ENCODE measurements around the gene MFAP3L. TPM values are rescaled to one million over a fixed set of nuclear protein-coding genes. Genes with fewer than 3 reads are reported as not detected.

MFAP3L gene
- total RNA-seq, 2 experiments from 2014 or later = 1.6 to 1.7 TPM

DNA sequence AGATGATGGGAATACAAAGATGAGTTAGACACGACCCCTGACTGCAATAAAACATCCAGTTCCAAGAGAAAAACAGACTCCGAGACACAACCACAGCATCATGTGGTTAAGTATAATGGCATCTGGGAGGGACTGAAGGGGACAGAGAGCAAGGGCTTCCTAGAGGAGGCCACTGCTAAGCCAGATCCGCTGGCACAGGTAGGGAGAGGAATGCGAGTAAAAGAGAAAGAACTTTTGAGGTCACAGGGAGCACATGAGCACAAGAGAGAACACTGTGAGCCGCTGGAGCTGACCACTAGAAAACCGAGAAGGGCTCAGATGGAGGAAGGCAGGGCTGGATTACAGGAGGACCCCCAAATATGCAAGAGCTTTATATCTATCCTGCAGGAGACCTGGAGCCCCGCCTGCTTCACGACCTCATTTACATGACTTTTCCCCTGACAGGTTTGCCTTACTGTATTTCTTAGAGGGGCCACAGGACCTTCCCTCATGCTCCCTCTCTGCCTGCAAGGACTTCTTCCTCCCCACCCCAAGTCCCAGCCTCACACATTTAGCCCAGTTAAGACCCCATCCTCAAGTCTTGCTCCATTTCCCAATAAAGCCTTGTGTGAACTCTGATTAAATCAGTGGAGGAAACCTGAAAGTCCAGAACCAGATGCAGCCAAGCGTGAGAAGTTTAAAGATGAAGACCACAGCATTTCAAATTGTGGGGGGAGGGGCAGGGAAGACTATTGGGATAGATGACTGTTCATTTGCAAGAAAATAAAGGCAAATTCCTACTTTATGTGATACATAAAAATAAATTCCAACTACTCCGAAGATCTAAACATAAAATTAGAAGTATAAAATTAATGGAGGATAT is 29.6 kb downstream of the MFAP3L start:
- POLR2A ChIA-PET = no interaction called here
- peaks cover 1% of the 10 kb centered on the region for H3K27me3 Mint-ChIP-seq
- no peaks in the 10 kb centered on the region for H3K9me3 Mint-ChIP-seq
- H3K4me1 Mint-ChIP-seq = peaks cover 1% of the 10 kb centered on the region
- DNase-seq (no peak), ATAC-seq (ENCODE audit: low read depth) (no peak)
- H3K36me3 Mint-ChIP-seq = no peaks in the 10 kb centered on the region
- no peak overlapping the region for H3K27ac Mint-ChIP-seq
- no peak overlapping the region for H3K4me3 Mint-ChIP-seq

DNA sequence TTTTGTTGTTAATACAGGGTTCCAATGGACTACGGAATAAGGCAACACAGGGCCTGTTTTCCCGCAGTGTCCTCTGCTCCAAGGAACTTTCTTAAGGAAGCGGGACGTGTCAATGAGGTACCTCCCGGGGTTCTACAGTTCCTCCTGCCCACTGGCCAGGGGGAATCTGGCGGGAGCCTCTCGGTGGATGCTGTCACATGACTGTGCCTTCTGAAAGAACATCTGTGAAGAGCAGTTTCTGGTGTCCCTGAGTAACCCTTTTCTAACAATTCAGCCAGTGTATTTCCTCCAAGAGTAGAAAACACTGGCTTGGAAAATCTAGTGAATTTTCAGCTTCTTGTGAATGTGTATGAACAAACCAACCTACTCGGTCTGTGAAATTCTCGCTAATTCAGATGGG is 32.7 kb downstream of the MFAP3L start:
- no peaks in the 10 kb centered on the region for H3K36me3 Mint-ChIP-seq
- POLR2A ChIA-PET = no interaction called here
- DNase-seq = no peak
- H3K4me3 Mint-ChIP-seq = no peak overlapping the region
- H3K4me1 Mint-ChIP-seq = no peaks in the 10 kb centered on the region
- no peak overlapping the region for H3K27ac Mint-ChIP-seq
- H3K9me3 Mint-ChIP-seq = no peaks in the 10 kb centered on the region
- peaks cover 1% of the 10 kb centered on the region for H3K27me3 Mint-ChIP-seq
- no peak for ATAC-seq (ENCODE audit: low read depth)

DNA sequence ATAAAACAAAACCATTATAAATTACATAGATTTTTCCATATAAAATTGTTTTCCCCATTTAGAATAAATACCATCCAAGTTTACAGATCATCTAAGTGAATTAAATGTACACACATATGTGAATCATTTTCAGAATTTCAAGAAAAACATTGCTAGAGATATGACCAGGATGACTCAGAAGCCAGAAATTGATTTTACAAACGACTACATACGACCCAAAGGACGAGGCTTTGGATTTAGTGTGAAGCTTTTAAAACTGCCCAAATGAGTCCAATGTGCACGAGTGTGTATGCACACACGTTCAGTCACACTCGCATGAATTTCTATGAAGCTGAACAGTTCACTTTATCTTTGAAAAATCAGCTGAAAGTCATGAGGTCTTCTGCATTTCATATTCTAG is 37.9 kb downstream of the MFAP3L start:
- no peaks in the 10 kb centered on the region for H3K4me1 Mint-ChIP-seq

DNA sequence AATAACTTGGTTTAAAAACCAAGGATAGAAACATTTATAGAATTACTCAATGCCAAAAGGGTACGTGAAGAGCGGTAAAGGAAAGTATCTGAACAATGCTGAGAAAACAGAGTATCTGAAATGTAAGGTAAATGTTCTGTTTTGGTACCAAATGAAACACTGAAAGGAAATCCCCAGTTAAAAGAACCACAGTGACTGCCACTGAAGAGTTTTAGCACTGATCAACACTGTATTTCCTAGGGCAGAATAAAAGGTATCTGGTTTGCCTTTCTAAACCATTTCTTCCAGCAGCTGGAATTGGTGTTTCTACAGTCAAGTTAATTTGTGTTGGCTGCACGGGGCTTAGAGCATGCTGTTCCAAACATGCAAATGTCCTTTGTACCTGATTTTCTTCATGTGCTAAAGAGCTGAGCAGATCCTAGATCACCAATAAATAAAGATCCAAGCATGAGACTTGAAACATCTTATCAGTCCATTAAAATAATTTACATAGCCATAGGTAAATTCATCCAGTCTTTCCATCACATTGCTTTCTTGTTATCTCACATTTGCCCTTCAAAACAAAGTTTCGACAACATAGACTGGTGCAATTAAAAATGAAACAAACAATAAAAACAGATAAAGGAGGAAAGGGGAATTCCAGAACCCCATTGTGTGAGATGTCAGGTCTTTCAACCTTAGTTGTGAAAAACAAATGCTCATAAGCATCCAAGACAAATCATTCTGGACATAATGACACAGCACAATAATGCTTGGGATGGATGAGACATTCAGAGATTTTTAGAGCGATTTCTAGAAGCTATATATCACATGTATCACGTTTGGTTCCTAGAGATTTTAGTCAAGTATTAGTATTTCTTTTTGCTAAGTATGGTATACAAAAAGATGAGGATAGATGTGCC is 38.6 kb downstream of the MFAP3L start:
- ATAC-seq (ENCODE audit: low read depth) (no peak), DNase-seq (no peak)
- H3K36me3 Mint-ChIP-seq = no peaks in the 10 kb centered on the region
- POLR2A ChIA-PET = no interaction called here
- no peak overlapping the region for H3K27ac Mint-ChIP-seq
- no peaks in the 10 kb centered on the region for H3K4me1 Mint-ChIP-seq
- no peak overlapping the region for H3K4me3 Mint-ChIP-seq
- peaks cover 7% of the 10 kb centered on the region for H3K27me3 Mint-ChIP-seq
- H3K9me3 Mint-ChIP-seq = no peaks in the 10 kb centered on the region

More for the DNA sequence above, 37.9 kb downstream of the MFAP3L start:
- DNase-seq = no peak
- POLR2A ChIA-PET = no interaction called here
- Mint-ChIP-seq H3K4me3 (no peak overlapping the region), H3K27me3 (peaks cover 7% of the 10 kb centered on the region), H3K27ac (no peak overlapping the region), H3K9me3 (no peaks in the 10 kb centered on the region), H3K36me3 (no peaks in the 10 kb centered on the region)
- ATAC-seq (ENCODE audit: low read depth) = no peak

DNA sequence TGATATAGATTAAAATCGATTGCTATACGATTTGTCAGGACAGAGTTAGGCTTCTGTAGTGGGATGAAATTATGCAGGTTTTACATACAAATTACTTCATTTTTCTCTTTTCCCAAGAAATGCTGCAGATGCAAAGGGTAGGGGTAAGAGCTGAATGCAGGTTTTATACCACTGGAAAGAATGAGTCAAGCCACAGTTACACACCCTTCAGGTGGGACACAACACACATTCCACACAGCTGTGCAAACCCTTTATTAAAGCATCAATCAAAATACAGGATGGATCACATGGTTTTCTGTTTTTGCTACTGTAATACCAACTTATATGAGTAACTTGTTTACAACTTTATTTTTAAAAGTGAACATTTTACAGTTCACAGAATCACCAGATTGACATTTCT is 39.8 kb downstream of the MFAP3L start:
- DNase-seq (no peak), ATAC-seq (ENCODE audit: low read depth) (no peak)
- Mint-ChIP-seq H3K36me3 (no peaks in the 10 kb centered on the region), H3K27ac (no peak overlapping the region), H3K4me3 (no peak overlapping the region), H3K27me3 (peaks cover 7% of the 10 kb centered on the region), H3K4me1 (no peaks in the 10 kb centered on the region), H3K9me3 (no peaks in the 10 kb centered on the region)
- POLR2A ChIA-PET = no interaction called here

DNA sequence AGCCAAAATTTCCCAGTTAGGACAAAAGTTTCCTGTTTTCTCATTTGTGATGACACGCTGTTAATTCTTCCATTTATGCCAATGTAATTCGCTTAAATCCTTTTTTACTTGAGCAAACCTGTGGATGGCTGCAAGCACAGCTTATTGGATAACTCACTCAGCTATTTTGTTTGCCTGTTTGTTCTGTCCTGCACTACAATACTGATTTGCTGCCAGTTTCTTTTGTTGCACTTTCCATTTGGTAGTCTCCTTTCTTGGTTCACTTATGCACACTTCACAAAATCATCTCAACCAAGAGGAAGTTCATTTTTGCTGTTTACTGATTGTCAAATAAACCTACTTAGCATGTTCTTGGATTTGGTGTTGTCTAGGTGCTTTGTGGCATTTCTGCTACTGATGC is 40.3 kb downstream of the MFAP3L start:
- no peaks in the 10 kb centered on the region for H3K9me3 Mint-ChIP-seq
- no peaks in the 10 kb centered on the region for H3K4me1 Mint-ChIP-seq
- no peaks in the 10 kb centered on the region for H3K36me3 Mint-ChIP-seq
- no peak for DNase-seq
- no peak overlapping the region for H3K27ac Mint-ChIP-seq
- H3K27me3 Mint-ChIP-seq = peaks cover 9% of the 10 kb centered on the region
- ATAC-seq (ENCODE audit: low read depth) = no peak
- no peak overlapping the region for H3K4me3 Mint-ChIP-seq
- POLR2A ChIA-PET = no interaction called here

DNA sequence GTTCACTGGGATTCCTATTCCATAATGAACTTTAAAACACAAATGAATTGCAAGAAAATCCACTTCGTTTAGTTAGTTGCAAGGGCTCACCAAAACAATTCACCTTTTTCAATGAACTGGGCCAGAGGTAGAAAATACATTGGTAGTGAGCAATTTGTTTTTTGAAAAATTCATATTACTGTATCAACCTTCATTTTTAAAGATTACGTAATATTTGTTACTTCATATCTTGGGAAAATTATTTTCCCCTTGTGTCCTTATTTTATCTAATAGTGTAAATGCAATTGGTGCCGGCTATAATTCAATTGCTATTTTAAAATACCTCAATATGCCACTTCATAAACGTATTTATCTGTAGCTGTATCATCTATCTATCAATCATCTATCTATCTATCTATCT is 41.5 kb downstream of the MFAP3L start:
- H3K27ac Mint-ChIP-seq = no peak overlapping the region
- no peaks in the 10 kb centered on the region for H3K4me1 Mint-ChIP-seq
- no peaks in the 10 kb centered on the region for H3K9me3 Mint-ChIP-seq
- DNase-seq = no peak
- H3K36me3 Mint-ChIP-seq = no peaks in the 10 kb centered on the region
- no peak for ATAC-seq (ENCODE audit: low read depth)
- peaks cover 9% of the 10 kb centered on the region for H3K27me3 Mint-ChIP-seq
- no peak overlapping the region for H3K4me3 Mint-ChIP-seq
- POLR2A ChIA-PET = no interaction called here

DNA sequence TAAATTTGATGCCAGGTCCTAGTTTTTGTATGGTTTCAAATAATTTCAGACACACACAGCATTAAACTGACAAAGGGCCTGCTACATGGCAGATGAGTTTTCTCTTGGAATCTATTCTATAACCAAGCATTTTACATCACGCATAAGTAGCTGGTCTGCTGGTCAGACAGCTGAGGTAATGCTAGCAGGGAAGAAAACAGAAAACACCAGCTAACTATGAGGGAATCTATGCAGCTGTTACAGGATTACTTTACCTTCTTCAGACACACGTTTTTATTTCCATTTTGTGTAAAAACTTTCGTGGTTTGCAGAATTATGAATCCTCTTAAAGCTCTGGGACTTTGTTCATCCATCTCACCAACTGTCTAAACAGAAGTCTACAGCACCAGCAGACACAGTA is 42.0 kb downstream of the MFAP3L start:
- Mint-ChIP-seq H3K4me1 (no peaks in the 10 kb centered on the region), H3K36me3 (no peaks in the 10 kb centered on the region), H3K9me3 (no peaks in the 10 kb centered on the region), H3K4me3 (no peak overlapping the region), H3K27ac (no peak overlapping the region), H3K27me3 (peaks cover 9% of the 10 kb centered on the region)
- no peak for DNase-seq
- ATAC-seq (ENCODE audit: low read depth) = no peak
- POLR2A ChIA-PET = no interaction called here

DNA sequence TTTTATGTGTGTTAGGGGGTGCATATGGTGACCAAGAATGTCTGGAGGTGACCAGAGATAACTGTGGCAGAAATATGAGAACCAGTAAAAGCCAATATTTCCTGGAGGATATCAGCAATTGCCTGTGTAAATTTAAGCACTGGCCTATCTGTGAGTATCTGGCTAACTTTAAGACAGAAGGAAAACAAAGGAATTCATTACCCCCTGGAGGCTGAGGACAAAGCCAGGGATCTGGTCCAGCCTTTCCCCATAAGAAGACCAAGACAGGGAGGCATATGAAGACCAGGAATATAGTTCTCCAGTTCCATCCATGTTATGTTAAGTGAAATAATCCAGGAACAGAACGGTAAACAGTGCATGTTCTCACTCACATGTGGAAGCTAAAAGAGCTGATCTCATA is 49.2 kb downstream of the MFAP3L start:
- Mint-ChIP-seq H3K4me1 (no peaks in the 10 kb centered on the region), H3K27me3 (peaks cover 4% of the 10 kb centered on the region), H3K36me3 (no peaks in the 10 kb centered on the region), H3K4me3 (no peak overlapping the region), H3K9me3 (no peaks in the 10 kb centered on the region), H3K27ac (no peak overlapping the region)
- POLR2A ChIA-PET = no interaction called here
- no peak for DNase-seq
- no peak for ATAC-seq (ENCODE audit: low read depth)

DNA sequence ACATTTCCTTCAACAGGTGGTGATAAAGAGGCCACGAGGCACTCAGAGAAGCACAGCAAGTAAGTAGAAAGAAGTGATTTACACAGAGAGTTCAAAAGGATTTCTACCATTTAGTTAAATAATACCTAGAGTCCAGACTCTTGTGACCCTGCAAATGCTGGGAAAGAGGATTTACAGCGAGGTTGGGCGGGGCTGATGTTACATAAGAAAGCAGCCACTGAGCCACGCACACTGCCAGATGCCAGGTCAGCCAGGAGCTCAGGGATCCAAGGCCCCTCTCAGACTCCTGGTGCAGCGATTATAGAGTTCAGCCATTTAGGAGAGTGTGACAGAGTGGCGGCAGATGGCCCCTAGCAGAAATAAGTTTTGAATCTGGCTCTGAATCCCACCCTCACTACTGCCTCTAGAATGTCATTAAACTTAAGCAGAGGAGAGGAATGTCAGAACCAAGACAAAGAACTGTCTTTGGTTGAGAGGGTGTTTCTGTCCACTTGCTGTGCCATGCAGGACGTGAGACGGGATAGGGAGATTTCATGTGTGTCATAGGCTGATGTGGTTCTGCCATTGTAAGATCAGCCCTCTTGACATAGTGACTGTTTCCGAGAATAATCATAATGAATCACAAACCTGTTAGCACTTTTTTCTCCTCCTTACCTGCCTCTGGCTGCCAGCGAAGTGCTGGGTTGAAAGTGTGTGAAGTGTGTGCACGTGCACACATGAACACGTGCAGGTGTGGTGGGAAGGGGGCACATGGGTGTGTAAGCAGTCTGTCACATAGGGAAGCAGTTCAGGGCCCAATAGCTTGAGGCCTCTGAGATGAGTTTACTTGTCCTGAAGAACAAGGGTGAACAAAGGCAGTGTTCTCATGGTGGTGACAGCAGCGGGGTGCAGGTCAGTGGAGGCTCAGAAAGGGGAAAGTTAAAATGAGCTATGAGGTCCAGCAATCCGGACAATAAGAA is 50.1 kb downstream of the MFAP3L start:
- no peak overlapping the region for H3K27ac Mint-ChIP-seq
- POLR2A ChIA-PET = no interaction called here
- H3K36me3 Mint-ChIP-seq = no peaks in the 10 kb centered on the region
- H3K27me3 Mint-ChIP-seq = no peaks in the 10 kb centered on the region
- H3K4me3 Mint-ChIP-seq = no peak overlapping the region
- no peak for DNase-seq
- H3K9me3 Mint-ChIP-seq = no peaks in the 10 kb centered on the region
- no peaks in the 10 kb centered on the region for H3K4me1 Mint-ChIP-seq
- no peak for ATAC-seq (ENCODE audit: low read depth)

DNA sequence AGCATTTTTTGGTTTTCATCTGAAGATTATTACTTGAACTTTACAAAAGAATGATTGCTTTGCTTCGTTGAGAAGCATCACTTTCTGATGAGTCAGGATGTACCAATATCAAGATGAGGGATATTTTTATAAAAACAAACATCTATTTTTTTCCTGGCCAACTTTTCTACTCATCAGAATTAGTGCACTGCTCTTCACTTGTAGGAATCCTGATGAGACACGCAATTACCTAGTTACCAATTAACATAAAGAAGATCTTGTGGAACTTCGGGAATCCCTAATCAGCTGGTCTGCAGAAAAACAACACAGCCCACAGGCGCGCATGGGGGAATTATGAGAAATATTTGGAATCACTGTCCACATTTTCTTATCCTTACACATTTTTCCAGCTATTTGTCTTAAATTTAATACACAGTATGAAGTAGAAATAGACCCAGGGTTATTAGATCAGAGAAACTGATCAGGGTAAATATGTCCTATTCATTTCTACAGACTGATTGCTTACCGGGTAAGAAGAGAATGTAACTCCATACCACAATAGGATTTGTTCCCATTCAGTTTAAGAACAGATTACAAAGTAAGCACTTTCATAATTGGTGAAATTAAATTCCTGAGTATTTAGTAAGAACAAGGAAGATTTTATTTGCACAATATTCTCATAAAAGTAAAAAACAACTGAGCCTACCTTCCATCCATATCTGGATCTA is 50.9 kb downstream of the MFAP3L start:
- Mint-ChIP-seq H3K27me3 (no peaks in the 10 kb centered on the region), H3K9me3 (no peaks in the 10 kb centered on the region), H3K27ac (no peak overlapping the region), H3K4me1 (no peaks in the 10 kb centered on the region), H3K4me3 (no peak overlapping the region), H3K36me3 (no peaks in the 10 kb centered on the region)
- ATAC-seq (ENCODE audit: low read depth) = no peak
- DNase-seq = no peak
- POLR2A ChIA-PET = no interaction called here

DNA sequence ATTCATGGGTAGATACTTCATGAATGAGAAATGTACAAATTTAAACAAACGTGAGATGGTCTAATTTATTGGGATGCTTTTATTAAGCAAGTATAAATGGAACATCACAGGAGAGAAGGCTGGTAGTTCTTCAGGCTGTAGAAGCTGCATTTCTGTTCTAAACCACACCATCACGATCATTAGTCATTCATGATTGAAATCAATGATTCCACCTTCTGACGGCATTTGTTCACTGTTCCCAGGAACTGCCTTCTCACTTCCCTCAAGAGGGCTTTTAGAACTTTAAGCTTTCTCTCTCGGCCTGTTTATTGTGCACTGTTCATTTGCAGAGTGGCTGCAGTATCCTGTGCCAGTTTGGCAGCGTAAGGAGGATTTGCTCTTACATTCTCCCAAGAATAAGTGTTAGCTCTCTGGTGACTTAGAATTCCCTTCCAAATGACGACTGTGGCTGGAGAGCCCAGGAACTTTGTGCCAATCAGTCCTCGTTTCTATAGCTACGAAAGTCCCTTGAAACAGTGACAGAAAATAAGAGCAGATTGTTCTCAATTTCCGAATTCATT is 54.7 kb downstream of the MFAP3L start:
- no peak overlapping the region for H3K4me3 Mint-ChIP-seq
- ATAC-seq (ENCODE audit: low read depth) (no peak), DNase-seq (no peak)
- POLR2A ChIA-PET = no interaction called here
- H3K36me3 Mint-ChIP-seq = no peaks in the 10 kb centered on the region
- no peaks in the 10 kb centered on the region for H3K9me3 Mint-ChIP-seq
- no peaks in the 10 kb centered on the region for H3K27me3 Mint-ChIP-seq
- no peaks in the 10 kb centered on the region for H3K4me1 Mint-ChIP-seq
- H3K27ac Mint-ChIP-seq = no peak overlapping the region
